ENCODE data around the gene BTG3.

Gene BTG3

DNA sequence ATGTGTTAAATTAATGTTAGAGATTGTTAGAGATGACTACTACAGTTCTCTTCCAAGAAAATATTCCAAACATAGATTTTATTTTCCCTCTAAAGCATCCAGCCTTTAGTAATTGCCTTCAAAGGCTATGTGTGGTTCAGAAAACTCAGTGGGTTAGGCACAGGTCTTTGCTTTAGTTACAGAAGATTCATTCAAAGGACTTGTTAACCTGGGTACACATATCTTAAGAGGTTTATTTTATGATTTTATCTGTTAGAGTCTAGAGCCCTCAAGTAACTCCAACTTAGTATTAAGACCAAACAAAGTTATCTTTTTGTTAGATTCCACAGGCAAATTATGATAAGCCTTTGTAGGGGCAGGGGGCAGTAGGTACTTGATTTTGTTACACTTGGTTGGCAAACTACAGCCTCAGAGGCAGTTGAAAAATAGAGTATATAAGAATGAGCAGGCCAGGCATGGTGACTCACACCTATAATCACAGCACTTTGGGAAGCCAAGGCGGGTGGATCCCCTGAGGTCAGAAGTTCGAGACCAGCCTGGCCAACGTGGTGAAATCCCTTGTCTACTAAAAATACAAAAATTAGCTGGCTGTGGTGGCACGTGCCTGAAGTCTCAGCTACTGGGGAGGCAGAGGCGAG lies 61.9 kb downstream of the BTG3 start:
- TF ChIP-seq, protein P1, sequence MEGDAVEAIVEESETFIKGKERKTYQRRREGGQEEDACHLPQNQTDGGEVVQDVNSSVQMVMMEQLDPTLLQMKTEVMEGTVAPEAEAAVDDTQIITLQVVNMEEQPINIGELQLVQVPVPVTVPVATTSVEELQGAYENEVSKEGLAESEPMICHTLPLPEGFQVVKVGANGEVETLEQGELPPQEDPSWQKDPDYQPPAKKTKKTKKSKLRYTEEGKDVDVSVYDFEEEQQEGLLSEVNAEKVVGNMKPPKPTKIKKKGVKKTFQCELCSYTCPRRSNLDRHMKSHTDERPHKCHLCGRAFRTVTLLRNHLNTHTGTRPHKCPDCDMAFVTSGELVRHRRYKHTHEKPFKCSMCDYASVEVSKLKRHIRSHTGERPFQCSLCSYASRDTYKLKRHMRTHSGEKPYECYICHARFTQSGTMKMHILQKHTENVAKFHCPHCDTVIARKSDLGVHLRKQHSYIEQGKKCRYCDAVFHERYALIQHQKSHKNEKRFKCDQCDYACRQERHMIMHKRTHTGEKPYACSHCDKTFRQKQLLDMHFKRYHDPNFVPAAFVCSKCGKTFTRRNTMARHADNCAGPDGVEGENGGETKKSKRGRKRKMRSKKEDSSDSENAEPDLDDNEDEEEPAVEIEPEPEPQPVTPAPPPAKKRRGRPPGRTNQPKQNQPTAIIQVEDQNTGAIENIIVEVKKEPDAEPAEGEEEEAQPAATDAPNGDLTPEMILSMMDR (IDR thresholded peaks at IDR 0.05; ENCODE audit: low read depth, low read length, missing control alignments) = no peak
- no peak overlapping the region for H3K4me3 ChIP-seq (ENCODE audit: low read depth, low read length)
- DNase-seq (ENCODE audit: low read depth) = no peak
- in situ Hi-C loops (cut with HindIII; ENCODE audit: low sequenced_read_pairs) = loop anchor here (25.0 kb wide), 1 partner anchor 163 kb away; no protein-coding TSS in a partner anchor

DNA sequence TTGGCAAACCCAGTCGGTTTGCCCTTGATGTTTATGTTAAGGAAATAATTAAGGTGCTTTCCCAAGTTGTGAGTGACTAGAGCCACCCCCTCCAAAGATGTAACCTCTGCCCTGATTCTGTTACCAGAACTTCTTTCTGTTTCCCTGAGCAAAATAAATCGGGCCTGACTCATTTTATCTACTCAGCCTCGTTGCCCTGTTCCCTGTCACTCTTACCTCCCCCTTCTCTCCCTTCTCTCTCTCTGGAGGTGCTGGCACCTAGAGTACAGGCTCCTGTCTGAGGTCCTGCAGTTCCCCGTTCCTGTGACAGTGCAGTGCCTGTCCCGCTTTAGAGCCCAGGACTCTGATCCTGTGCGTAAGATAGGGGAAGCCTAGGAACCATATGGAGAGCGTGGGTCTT lies 64.4 kb downstream of the BTG3 start:
- H3K4me3 ChIP-seq (ENCODE audit: low read depth, low read length) = no peak overlapping the region
- in situ Hi-C loops (cut with HindIII; ENCODE audit: low sequenced_read_pairs) = no loop called here
- TF ChIP-seq, protein P1 (IDR thresholded peaks at IDR 0.05; ENCODE audit: low read depth, low read length, missing control alignments) = no peak
- DNase-seq (ENCODE audit: low read depth) = no peak

DNA sequence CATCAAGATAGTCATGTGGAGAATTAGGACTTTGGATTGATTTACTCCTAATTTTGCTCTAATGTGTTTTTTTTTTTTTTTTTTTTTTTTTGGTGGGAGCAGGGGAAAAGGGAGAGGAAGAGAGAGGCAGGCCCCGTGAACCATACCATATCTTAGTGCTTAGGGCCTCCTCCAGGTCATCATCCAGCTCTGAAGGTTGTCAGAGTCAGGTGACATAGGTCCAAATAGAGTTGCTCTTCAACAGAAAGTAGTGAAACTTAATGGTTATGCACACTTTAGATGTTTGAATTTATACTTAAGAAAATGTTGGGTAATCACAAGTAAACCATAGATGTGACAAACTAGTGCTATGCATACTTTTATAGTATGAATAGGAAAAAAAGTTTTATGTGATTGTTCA lies 67.7 kb downstream of the BTG3 start:
- no peak overlapping the region for H3K4me3 ChIP-seq (ENCODE audit: low read depth, low read length)
- DNase-seq (ENCODE audit: low read depth) = no peak
- in situ Hi-C loops (cut with HindIII; ENCODE audit: low sequenced_read_pairs) = no loop called here
- TF ChIP-seq, protein P1 (IDR thresholded peaks at IDR 0.05; ENCODE audit: low read depth, low read length, missing control alignments) = no peak

Data from astrocyte of the cerebellum (primary cell).